Loucy (cell line): ENCODE results near the gene ACOT11.

ENCODE experiments used
- CTCF ChIP-seq: fragments of 200-600 bp; sonication (generic); conservative IDR thresholded peaks from 2 replicates; pipeline ENCODE4 v1.5.1; 2014; ENCODE audit warnings: mild to moderate bottlenecking, antibody characterized with exemption, low read length
- EZH2phosphoT487 ChIP-seq: fragments of 200-600 bp; IDR thresholded peaks from 2 replicates; pipeline ENCODE4 v1.6.1; 2018; ENCODE audit warnings: antibody characterized with exemption, mild to moderate bottlenecking, moderate library complexity, borderline replicate concordance

GRCh38 chr1:54501849-54502248 lies 46.2 kb upstream of the ACOT11 start:
- TF ChIP-seq CTCF (no peak), EZH2phosphoT487 (no peak)
